Trophoblast cell (in vitro differentiated cells and primary cell): ENCODE data around the gene EIF4G3.

ENCODE experiments used
- DNase-seq, 2 donors: peaks; one replicate each; pipeline ENCODE4 v3.0.0-alpha.2; 2016
- H2AFZ ChIP-seq: 2 replicates; pipeline ENCODE4 v1.6.1; 2013; ENCODE audit warnings: low read length, moderate library complexity, mild to moderate bottlenecking; ENCODE audit not compliant: insufficient read depth, poor library complexity
- H2AK5ac ChIP-seq: 2 replicates; pipeline ENCODE4 v1.6.1; 2013; ENCODE audit warnings: mild to moderate bottlenecking, low read length
- H2BK120ac ChIP-seq: 2 replicates; pipeline ENCODE4 v1.6.1; 2013; ENCODE audit warnings: low read length, mild to moderate bottlenecking, moderate library complexity; ENCODE audit not compliant: insufficient read depth, poor library complexity
- H2BK12ac ChIP-seq: 2 replicates; pipeline ENCODE4 v1.6.1; 2013; ENCODE audit warnings: mild to moderate bottlenecking, low read length, moderate library complexity
- H2BK5ac ChIP-seq: 2 replicates; pipeline ENCODE4 v1.6.1; 2013; ENCODE audit warnings: low read length, low read depth, moderate library complexity, mild to moderate bottlenecking; ENCODE audit not compliant: poor library complexity
- H3K14ac ChIP-seq: 2 replicates; pipeline ENCODE4 v1.6.1; 2013; ENCODE audit warnings: mild to moderate bottlenecking, low read length
- H3K18ac ChIP-seq: 2 replicates; pipeline ENCODE4 v1.6.1; 2013; ENCODE audit warnings: mild to moderate bottlenecking, low read length
- H3K23ac ChIP-seq: 2 replicates; pipeline ENCODE4 v1.6.1; 2013; ENCODE audit warnings: low read length
- H3K27ac ChIP-seq: 2 replicates; pipeline ENCODE4 v1.5.1; 2013; ENCODE audit warnings: low read depth, mild to moderate bottlenecking, inconsistent platforms, low read length, moderate library complexity
- H3K27me3 ChIP-seq: 2 replicates; pipeline ENCODE4 v1.6.1; 2013; ENCODE audit warnings: inconsistent platforms, mild to moderate bottlenecking, low read length, moderate library complexity; ENCODE audit not compliant: insufficient read depth
- H3K36me3 ChIP-seq, 2 experiments: 1 replicate in 1 of 2; 2 replicates in 1 of 2; pipeline ENCODE4 v1.6.1; 2013; ENCODE audit warnings: low read length in 2 of 2, mild to moderate bottlenecking in 2 of 2, moderate library complexity in 1 of 2; ENCODE audit not compliant: insufficient read depth in 2 of 2, control insufficient read depth in 1 of 2
- H3K4ac ChIP-seq: 2 replicates; pipeline ENCODE4 v1.6.1; 2013; ENCODE audit warnings: low read depth, mild to moderate bottlenecking, low read length, moderate library complexity
- H3K4me1 ChIP-seq, 2 experiments: 1 replicate in 1 of 2; 2 replicates in 1 of 2; pipeline ENCODE4 v1.6.1; 2013; ENCODE audit warnings: low read length in 2 of 2, mild to moderate bottlenecking in 2 of 2, moderate library complexity in 1 of 2; ENCODE audit not compliant: insufficient read depth in 2 of 2, control insufficient read depth in 1 of 2
- H3K4me2 ChIP-seq: 2 replicates; pipeline ENCODE4 v1.6.1; 2013; ENCODE audit warnings: inconsistent platforms, mild to moderate bottlenecking, low read length, moderate library complexity
- H3K4me3 ChIP-seq: 2 replicates; pipeline ENCODE4 v1.5.1; 2013; ENCODE audit warnings: mild to moderate bottlenecking, low read depth, low read length, inconsistent platforms
- H3K79me1 ChIP-seq: one replicate; pipeline ENCODE4 v1.6.1; 2013; ENCODE audit warnings: low read length
- H3K79me2 ChIP-seq: 2 replicates; pipeline ENCODE4 v1.6.1; 2013; ENCODE audit warnings: low read length, mild to moderate bottlenecking; ENCODE audit not compliant: control insufficient read depth, insufficient read depth, poor library complexity
- H3K9ac ChIP-seq: 2 replicates; pipeline ENCODE4 v1.6.1; 2013; ENCODE audit warnings: mild to moderate bottlenecking, low read length
- H3K9me3 ChIP-seq: 2 replicates; pipeline ENCODE4 v1.6.1; 2013; ENCODE audit warnings: low read depth, mild to moderate bottlenecking, control low read depth, inconsistent platforms, low read length; ENCODE audit not compliant: insufficient read depth
- H4K12ac ChIP-seq: 2 replicates; pipeline ENCODE4 v1.6.1; 2013; ENCODE audit warnings: low read depth, mild to moderate bottlenecking, low read length, moderate library complexity
- H4K8ac ChIP-seq: 2 replicates; pipeline ENCODE4 v1.6.1; 2013; ENCODE audit warnings: low read depth, mild to moderate bottlenecking, low read length, moderate library complexity
- H4K91ac ChIP-seq: one replicate; pipeline ENCODE4 v1.6.1; 2013; ENCODE audit warnings: low read depth, mild to moderate bottlenecking, low read length, moderate library complexity
- WGBS: extraction: QIAGEN DNeasy Blood & Tissue Kit; methylation state at CpG from one replicate; pipeline ENCODE4 v1.1.7; 2013; ENCODE audit warnings: missing lambda C conversion rate; ENCODE audit not compliant: insufficient read length, insufficient coverage; ENCODE audit errors: extremely low coverage; 5-methylcytosine and 5-hydroxymethylcytosine counted together

Gene EIF4G3

GRCh38 chr1:20786253-20787028, 390.3 kb downstream of the EIF4G3 start:
- Histone ChIP-seq H2BK120ac (peak overlapping the region; percentile 96), H3K79me1 (peaks cover 15% of the 10 kb centered on the region), H2AFZ (peak overlapping the region; percentile 97), H2BK5ac (peak overlapping the region; percentile 91), H3K23ac (peak overlapping the region; percentile 18), H3K9me3 (no peaks in the 10 kb centered on the region), H3K4me2 (peak overlapping the region; percentile 71), H3K4me1 (peaks cover 3% of the 10 kb centered on the region in 2 experiments), H2AK5ac (peak overlapping the region; percentile 86), H3K4me3 (peak overlapping the region; percentile 100), H4K8ac (peak overlapping the region; percentile 98), H3K36me3 (peaks cover 0 to 2% of the 10 kb centered on the region in 2 experiments), H3K27me3 (no peaks in the 10 kb centered on the region), H3K79me2 (peaks cover 32% of the 10 kb centered on the region), H3K14ac (peak overlapping the region; percentile 97), H4K12ac (peak overlapping the region; percentile 77), H3K27ac (peak overlapping the region; percentile 98), H4K91ac (peak overlapping the region; percentile 96), H3K4ac (peak overlapping the region; percentile 84), H2BK12ac (peak overlapping the region; percentile 1), H3K18ac (peak overlapping the region; percentile 92), H3K9ac (peak overlapping the region; percentile 99)
- peak; percentile 94 to 96 for DNase-seq
- no CpG with 5 or more reads among the region's 102 CpGs for WGBS

- no peak overlapping the region for H2BK120ac ChIP-seq
- H3K79me2 ChIP-seq = peaks cover 32% of the 10 kb centered on the region
- no peak overlapping the region for H2AK5ac ChIP-seq
- H3K27ac ChIP-seq = peak overlapping the region; percentile 89
- H3K36me3 ChIP-seq = peaks cover 0 to 2% of the 10 kb centered on the region in 2 experiments
- no peak overlapping the region for H4K12ac ChIP-seq
- H3K4me3 ChIP-seq = peak overlapping the region; percentile 100
- peaks cover 15% of the 10 kb centered on the region for H3K79me1 ChIP-seq
- H2BK5ac ChIP-seq = no peak overlapping the region
- no peak overlapping the region for H2AFZ ChIP-seq
- H3K14ac ChIP-seq = peak overlapping the region; percentile 96
- peak overlapping the region; percentile 71 for H3K4me2 ChIP-seq
- H3K4me1 ChIP-seq = peaks cover 3% of the 10 kb centered on the region in 2 experiments
- no peak overlapping the region for H4K8ac ChIP-seq
- no CpG with 5 or more reads among the region's 16 CpGs for WGBS
- no peak overlapping the region for H2BK12ac ChIP-seq
- peak overlapping the region; percentile 99 for H3K9ac ChIP-seq
- no peaks in the 10 kb centered on the region for H3K27me3 ChIP-seq
- DNase-seq = peak in 1 of 2 donors; percentile 45
- no peaks in the 10 kb centered on the region for H3K9me3 ChIP-seq
- no peak overlapping the region for H3K18ac ChIP-seq
- peak overlapping the region; percentile 90 for H4K91ac ChIP-seq
- peak overlapping the region; percentile 18 for H3K23ac ChIP-seq
- peak overlapping the region; percentile 71 for H3K4ac ChIP-seq
Measured at GRCh38 chr1:20785907-20786252, 390.8 kb downstream of the EIF4G3 start.

GRCh38 chr1:20775700-20776099, 401.0 kb downstream of the EIF4G3 start:
- Histone ChIP-seq H3K14ac (no peak overlapping the region), H3K23ac (no peak overlapping the region), H3K9ac (no peak overlapping the region), H3K79me2 (peaks cover 4% of the 10 kb centered on the region), H3K79me1 (no peaks in the 10 kb centered on the region), H3K4me2 (no peak overlapping the region), H4K12ac (no peak overlapping the region), H3K4me3 (no peak overlapping the region), H3K4ac (no peak overlapping the region), H3K9me3 (no peaks in the 10 kb centered on the region), H3K27ac (no peak overlapping the region), H3K36me3 (peaks cover 15 to 23% of the 10 kb centered on the region in 2 experiments), H4K91ac (no peak overlapping the region), H2BK12ac (no peak overlapping the region), H4K8ac (no peak overlapping the region), H3K27me3 (no peaks in the 10 kb centered on the region), H2AK5ac (no peak overlapping the region), H3K4me1 (no peaks in the 10 kb centered on the region), H3K18ac (no peak overlapping the region), H2BK120ac (no peak overlapping the region), H2BK5ac (no peak overlapping the region), H2AFZ (no peak overlapping the region)
- WGBS = no CpG with 5 or more reads among the region's 4 CpGs
- DNase-seq = no peak

GRCh38 chr1:20771780-20772179, 404.9 kb downstream of the EIF4G3 start:
- no CpG with 5 or more reads among the region's 3 CpGs for WGBS
- no peak overlapping the region for H3K9ac ChIP-seq
- H3K4me3 ChIP-seq = no peak overlapping the region
- H3K4ac ChIP-seq = no peak overlapping the region
- H3K4me2 ChIP-seq = no peak overlapping the region
- no peaks in the 10 kb centered on the region for H3K27me3 ChIP-seq
- H3K79me2 ChIP-seq = no peaks in the 10 kb centered on the region
- no peak overlapping the region for H2AK5ac ChIP-seq
- H3K14ac ChIP-seq = no peak overlapping the region
- no peak overlapping the region for H2BK5ac ChIP-seq
- H2BK120ac ChIP-seq = no peak overlapping the region
- no peak overlapping the region for H3K18ac ChIP-seq
- H3K79me1 ChIP-seq = no peaks in the 10 kb centered on the region
- H3K4me1 ChIP-seq = no peaks in the 10 kb centered on the region
- no peak for DNase-seq
- H2AFZ ChIP-seq = no peak overlapping the region
- no peaks in the 10 kb centered on the region for H3K9me3 ChIP-seq
- H4K91ac ChIP-seq = no peak overlapping the region
- no peak overlapping the region for H3K27ac ChIP-seq
- H4K12ac ChIP-seq = no peak overlapping the region
- H4K8ac ChIP-seq = no peak overlapping the region
- H3K23ac ChIP-seq = no peak overlapping the region
- no peak overlapping the region for H2BK12ac ChIP-seq
- H3K36me3 ChIP-seq = peaks cover 29 to 44% of the 10 kb centered on the region in 2 experiments
